ENCODE results near the gene ELL.

Gene ELL

DNA sequence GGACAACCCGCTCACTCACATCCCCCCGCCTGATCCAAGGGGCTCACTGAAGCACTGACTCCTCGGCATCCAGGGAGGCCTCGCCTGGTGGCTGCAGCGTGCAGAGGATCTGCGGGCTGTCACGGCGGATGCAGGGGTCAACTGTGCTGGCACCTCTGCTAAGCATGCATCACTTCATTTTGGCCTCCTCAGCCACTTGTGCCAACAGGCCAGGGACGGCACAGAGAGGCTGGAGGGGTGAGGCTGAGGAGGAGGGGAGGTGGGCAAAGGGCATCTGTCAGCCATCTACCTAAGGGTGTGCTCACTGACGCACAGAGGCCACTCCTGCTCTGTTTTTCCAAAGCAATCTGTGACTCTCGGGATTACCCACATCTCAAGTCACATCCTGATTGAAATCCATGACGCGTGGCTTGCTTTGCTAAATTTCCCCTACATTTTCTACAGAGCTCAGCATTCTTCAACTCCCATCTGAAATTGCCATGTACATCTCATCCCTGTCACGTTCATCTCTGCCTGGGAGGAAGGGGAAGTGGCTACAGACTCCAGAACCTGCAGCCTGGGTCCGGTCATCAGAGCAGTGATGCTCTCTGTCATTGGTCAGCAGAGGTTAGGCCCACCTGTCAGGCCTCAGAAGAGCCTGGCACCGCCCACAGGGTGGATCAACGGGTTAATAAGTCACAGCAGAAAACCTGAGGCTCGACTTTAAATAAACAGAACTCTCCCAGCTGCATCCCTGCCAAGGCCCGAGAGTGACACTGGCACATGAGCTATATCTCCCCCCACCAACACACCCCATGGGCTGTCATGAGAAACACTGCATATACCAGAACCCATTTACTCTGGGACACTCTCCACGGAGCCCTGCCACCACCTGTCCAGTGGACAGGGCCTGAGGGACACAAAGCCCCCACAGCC is 17.6 kb downstream of the ELL start:
- no peak for DNase-seq

DNA sequence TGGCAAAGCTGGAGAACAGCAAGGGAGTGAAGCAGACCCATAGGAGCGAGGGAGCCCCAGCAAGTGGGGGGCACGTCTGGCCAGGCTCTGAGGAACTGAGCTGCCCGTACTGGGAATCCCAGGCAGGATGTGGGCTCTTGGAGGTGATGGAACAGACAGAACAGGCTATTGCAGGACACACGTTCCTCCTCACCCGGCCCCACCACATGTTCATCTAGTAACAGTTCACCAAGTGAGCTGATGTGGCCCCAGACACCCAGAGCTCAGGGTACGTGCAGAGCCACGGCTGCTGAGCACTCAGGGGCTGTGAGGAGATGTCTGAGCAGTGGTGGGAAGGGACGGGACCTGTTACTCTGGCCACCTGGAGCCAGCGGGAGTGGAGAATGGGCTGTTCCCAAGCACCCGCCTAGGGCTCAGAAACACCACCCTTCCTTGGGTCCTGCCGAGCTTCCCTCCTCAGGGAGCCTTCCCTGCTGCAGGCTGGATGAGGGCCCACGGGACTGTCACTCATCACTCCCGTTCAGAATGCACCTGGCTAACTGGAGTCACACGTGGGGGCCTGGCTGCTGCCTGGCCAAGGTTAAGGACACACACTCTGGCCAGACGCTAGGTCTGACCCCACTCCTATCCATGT is 18.4 kb downstream of the ELL start:
- DNase-seq = no peak

DNA sequence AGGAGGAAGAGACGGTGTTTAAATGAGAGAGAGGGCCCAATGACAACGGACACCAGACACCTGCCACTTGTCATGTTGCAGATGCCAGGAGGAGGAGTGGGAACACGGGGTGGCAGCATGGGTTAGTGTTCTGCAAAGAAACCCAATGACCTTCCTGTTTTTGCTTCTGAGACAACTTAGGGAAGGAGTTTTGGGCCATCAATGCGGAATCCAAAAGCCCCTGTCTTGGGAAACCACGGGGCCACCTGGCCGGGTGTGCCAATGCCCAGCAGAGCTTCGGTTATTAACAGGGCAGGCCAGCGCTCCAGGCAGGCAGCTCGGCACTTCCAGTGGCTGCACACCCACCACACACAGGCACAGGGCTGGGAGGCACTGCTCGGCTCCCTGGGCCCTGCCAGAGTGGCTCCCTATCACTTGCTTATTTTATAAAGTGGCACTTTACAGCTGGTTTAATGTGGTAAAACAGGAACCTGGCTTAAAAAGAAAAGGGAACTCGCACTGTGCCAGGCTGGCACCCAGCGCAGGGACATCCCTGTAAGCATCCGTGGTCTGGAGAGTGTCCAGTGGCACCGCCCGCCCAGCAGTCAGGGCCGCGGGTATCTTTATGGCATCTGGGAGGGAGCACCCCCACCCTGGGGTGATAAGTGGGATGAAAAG is 19.1 kb downstream of the ELL start:
- DNase-seq = no peak

DNA sequence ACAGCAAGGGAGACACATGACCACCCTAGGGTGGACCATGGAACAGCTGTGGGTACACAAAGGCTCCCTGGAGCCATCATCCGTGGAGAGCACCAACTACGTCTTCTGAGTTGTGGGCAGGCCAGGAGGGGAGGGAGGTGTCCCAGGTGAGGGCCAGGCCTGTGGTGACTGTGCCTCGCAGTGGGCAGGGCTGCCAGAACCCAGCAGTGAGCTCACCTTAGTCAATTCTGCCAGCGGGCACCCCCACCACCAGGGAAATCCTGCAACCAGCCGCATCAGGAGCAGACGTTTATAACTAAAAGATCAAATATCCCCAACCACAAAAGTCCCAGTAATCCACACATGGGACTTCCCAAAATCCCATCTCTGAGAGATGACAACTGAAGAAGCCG is 19.6 kb downstream of the ELL start:
- DNase-seq = no peak

DNA sequence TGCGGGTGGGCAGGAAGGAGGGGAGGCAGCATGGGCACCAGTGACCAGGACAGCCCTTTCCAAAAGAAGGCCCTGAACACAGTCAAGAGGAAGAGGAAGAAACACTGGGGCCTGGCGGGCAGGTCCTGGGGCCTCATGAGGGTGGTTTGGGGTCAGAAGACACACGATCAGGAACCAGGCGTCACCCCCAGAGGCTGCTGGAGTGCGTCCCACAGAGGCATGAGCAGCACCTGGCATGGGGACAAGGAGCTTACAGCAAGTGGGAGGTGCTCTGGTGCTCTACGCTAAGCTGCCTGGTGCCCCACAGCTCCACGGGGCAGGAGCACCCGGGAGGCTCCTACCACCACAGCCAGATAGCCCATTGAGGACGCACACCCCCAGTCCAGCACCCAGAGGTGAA is 20.0 kb downstream of the ELL start:
- no peak for DNase-seq

DNA sequence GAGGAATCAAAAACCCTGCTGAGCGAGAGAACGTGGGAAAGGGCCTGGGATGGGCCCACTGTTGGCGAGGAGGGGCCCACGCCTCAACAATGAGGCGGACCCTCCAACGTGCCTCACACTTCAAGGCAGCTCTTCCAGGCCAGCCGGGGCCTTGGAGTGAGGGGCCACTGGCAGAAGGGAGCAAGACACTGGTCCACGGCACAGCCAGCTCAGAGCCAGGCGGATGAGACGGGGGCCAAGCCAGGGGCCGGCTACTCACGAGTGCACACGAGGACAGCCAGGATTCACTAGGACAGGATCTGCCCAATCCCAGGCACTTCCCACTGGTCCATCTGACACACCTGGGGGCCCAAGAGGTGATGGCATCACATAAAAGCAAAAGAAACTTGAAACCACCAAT is 20.5 kb downstream of the ELL start:
- no peak for DNase-seq

DNA sequence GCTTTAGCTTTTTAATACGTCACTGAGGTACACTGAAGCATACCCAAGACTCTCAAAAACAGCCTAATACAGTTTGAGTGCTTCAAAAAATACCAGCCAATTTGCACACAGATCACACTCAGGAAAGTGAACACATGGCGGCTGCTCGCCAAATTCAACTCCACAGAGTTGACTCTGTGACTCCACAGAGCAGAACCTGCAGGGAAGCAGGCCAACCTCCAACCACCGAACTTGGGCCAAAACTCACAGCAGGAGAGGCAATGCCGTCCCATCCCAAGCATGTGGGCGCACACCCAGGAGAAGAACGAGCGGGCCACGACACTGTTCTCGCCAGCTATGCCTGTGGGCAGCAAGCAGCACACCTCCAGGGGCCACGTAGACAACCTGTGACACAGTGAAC is 21.1 kb downstream of the ELL start:
- DNase-seq = no peak

DNA sequence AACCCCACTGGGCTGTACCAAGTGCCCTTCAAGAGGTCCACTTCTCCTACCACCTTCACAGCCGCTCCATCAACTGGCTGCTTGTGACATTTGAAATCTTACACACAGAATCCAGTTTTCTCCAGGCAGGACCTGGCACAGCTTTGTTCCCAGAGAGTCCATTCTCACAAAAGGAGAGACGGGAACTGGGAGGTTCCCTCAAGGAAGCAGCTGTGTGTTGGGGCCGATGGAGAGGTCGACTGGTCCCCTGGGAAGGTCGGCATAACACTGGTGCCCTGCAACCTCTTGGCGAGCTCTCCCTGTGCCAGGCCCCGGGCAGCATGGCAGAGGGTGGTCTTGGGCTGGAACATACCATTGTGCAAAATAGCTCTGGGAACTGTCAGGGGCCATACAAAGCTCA is 21.5 kb downstream of the ELL start:
- no peak for DNase-seq

DNA sequence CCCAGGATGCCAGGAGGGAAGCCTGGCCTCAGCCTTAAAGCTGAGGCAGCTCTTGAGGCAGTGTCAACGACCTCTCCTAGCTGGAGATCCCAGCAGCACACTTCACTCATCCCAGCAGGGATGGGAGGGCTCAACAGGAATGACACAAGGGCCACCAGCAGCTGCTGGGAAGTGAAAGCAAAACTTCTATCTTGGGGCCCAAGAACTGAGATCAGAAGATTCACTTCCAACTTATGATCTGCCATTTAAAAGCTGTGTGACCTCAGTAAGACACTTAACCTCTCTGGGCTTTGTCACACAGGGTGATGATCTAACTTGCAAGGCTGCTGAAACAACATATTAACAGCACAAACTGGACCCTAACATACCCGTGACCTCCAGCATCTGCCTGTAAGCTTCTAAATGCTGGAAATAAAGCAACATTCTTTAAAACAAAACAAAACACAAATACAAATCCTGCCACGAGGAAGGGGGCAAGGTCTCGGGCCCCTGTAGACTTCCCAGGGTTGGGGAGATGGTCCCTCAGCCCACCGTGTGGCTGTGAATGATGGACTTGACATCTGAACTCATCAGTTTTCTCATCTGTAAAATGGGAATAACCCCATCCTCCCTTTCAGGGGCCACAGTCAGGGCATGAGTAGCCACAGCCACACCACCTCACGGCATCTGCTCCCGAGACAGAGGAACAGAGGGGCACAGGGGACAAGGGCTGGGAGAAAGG is 22.7 kb downstream of the ELL start:
- no peak for DNase-seq

DNA sequence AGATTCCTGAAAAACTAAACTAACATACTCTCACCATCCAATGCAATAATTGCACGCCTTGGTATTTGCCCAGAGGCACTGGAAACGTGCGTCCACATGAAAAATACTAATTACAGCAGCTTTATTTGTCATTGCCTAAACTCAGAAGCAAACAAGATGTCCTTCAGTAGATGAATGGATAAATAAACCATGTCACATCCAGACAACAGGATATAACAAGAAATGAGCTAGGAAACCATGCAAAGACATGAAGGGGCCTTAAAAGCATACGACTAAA is 25.0 kb downstream of the ELL start:
- DNase-seq = no peak

DNA sequence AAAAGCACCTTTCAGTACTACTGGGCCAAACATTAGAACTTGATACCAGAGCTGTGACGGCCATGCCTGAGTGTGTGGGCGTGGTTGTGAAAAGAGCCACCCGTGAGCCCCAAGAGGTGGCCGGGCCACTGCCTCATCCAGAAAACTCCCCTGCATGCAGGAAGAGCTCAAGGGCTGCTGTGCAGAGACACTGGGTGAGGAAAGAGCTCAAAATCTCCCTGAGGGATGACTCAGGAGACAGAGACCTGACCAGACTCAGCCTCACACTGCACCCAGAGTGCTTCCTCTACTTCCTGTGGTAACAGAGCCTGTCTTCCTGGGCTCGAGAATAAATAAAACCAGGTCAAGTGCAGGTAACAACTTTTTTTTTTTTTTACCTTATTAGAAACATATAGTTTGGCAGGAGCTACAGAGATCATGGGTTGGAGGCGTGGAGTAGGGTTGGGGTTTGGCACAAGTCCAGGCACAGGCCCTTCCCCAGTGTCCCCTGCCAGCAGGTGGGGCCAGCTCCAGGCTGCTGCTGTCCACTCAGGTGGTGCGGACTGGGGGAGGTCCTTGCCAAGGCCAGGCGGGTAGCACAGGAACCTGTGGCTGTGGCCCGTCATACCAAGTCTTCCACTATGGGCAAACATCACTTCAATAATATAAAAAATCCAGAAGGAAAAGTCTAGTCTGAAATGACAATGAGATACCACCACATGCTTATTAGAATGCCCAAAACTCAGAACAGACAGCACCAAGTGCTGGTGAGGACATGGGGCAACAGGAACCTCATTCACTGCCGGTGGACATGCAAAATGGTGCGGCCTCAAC is 25.5 kb downstream of the ELL start:
- no peak for DNase-seq

DNA sequence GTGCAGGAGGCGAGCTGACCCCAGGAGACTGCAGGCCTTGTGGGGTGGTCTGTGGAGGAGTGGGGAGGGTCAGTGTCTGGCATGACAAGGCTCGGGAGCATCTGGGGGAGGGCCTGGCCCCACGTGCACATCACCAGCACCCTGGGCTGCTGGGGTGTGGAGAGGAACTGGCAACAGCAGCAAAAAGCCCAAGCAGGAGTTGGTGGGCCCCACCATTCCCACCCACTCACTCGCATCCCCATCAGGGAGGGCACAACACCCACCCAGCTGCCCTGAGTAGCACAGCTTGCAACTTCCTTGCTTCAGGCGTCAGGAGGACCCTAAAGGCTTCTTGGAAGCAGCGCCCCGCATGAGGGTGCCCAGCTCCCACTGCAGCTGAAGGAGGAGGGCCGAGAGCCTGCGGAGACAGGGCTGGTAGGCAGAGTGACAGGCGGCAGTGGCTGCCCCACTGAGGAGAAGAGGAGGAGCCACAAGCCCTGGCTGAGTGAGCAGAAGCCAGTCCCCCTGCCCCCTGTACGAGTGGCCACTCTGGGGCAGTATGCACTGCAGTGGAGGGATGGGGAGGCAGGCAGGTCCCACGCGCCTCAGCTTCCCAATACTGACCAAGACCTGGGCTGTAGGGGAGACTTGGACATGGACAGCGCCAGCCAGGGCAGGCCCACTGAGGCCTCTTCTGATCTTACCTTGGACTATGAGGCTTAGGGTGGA is 26.5 kb downstream of the ELL start:
- DNase-seq = no peak

DNA sequence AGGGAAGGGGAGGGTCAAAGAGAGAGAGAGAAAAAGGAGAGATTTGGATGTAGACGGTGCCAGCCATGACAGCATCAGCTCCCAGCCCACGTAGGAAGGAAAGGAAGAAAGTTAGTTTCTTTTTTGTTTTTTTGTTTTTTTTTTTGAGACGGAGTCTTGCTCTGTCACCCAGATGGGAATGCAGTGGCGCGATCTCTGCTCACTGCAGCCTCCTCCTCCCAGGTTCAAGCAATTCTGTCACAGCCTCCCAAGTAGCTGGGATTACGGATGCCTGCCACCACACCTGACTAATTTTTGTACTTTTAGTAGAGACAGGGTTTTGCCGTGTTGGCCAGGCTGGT is 27.6 kb downstream of the ELL start:
- no peak for DNase-seq

DNA sequence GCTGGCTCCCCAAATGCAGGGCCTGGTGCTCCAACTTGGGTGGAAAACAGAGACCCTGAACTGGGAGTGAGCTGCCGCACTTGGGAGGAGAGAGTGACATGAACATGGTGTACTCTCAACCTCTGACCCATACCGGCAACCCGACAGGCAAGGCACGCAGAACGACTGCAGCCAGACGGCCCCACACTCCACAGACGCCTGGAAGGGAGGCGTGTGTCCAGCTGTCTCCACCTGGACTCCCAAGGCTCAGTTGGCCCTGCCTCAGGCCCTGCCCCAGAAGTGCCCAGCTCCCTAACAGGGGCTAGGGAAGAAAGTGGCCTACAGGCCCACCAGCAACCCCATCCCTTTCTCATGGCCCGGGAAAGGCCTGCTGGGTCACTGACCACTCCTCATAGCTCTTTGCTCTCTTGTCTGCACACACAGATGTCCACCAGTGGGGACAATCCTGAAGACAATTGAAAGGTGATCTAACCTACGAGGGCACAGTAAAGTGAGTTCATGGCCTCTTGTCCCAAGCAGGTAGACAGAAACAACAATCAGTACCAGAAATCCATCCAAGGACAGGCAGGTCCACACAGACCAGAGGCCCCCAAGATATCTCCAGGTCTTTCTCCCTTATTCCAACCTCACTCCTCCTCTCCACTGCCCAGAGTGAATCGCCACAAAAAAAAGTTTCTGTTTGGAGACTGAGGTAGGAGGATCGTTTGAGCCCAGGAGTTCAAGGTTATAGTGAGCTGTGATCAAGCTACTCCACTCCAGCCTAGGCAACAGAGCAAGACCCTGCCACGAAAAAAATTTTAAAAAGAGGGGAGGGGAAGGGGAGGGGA is 28.2 kb downstream of the ELL start:
- DNase-seq = no peak

DNA sequence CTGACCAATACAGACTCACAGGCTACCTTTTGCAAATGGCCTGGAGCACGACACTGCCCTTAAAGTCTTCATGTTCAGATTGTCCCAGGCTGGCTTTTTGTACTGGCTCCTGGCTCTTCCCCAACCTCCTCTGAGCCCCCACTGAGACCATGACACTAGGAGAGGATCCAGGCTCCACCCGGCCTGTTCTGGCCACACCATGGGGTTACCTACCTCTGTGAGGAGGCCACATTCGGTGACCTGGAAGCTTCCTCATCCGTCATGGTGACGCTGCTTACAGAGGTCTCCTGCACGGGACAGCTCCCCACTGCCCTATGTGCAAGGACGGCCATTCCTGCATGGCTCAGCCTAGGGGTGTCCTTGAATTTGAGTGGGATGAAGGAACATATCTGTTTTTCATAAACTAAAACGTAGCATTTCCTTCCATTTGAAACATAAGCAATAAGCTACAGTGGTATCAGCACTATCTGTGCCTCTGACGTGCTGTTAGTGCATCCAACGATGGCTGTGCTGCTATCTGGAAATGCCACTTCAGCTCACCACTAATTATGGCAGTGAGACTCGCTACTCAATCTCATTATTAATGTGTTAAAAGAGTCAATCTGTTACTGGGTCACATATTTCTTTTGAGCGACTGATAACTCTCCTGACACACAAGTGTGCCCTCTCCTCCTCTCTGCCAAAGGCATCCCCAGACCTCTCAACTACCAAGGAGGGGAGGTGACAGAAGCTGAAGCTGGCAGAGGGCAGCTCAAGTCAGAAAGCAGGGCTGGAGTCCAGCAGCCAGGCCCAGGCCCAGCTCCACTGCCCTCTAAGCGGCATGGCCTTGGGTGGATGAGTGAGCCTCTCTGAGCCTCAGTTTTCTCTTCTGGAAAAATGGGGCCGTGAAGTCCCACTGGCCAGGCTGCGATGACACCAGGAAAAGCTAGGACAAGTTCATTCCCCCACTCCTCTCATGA is 29.6 kb downstream of the ELL start:
- DNase-seq = no peak

DNA sequence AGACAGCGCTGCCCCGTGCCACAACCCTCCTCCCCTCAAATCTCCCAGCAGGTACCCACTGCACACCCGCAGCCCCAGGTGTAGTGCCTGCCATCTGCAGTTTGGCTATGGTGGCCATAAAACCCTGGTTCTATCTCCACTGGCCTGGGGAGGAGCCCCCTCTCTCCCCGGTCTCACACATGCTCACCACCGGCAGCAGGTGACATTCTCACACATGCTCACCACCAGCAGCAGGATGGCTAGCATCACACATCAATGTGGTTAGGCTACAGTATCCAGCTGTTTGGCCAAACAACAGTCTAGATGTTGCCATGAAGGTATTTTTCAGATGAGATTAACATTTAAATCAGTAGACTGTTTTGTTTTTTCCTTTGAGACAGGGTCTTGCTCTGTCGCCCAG is 31.1 kb downstream of the ELL start:
- no peak for DNase-seq

DNA sequence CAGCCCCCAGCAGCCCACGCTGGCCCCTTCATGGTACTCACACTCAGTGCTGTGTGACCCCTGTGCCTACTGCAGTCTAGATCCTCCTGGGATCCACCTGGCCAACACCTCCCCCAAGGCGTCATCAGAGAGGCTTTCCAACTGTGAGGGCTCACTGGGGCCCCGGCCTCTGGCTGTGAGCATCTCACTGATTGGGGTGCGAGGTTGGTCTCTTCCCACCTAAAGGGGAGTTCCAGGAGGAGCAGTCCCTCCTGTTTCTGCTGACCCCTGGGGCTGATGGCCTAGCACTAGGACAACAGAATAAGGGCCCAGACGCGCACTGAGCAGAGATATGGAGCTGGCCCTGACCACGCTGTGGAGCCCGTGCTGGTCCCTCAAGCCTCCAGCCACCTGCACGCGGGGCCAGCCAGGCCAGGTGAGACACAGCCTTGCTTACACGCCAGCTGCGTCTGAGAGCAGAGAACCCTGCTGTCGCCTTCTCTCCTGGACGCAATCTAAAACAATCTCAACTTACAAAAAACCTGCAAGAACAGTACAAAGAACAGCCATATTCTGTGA is 32.2 kb downstream of the ELL start:
- no peak for DNase-seq

DNA sequence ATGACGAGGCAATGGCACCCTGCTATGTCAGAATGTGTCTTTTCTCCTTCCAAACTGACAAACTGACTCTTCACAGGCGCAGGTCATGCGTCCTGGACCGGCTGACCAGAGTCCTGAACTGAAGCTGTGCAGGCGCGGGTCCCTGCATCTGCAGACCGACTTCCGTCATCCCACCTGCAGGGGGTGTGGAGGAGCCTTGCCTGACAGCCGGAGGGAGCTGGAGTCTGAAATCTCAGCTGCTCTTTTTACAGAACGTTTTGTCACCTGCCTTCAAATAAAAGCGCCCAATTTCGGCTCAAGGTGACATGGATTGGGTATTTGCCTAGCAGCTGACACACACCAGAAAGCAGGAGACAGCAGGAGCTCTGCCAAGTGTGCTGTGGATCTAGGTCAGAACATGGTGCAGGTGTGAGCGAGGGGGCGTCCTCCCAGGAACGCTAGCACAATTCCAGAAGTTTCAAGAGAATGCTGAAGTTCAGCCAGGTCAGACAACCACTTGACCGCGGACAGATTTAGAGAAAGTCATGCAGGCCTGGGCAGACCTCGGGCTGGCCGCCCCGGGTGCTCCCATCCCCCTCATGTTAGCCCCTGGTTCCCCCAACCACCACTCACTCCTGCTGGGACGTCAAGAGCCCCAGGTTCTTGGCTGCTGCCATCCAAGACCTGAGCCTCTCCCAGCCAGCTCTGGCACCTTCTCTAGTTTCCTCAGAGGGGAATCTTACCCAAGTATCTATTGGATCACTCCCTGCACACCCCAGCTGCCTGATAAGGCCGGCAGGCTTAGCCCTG is 32.8 kb downstream of the ELL start:
- no peak for DNase-seq

DNA sequence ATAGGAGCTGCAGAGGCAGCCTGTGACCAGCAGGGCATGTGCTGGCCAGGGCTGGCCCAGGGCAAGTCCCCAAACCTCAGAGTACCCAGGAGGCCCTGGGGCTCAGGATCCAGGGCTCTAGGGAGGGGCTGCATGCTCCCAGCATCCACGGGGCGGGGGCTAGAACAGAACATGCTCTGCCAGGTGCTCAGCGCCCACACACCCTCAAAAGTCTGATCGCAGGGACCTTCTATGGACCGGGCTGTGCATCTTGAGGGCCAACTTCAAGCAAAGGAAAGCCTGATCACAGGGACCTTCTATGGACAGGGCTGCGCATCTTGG is 33.5 kb downstream of the ELL start:
- no peak for DNase-seq
